Loucy (cell line): ENCODE data around the gene RSBN1.

Source experiments
- CTCF ChIP-seq: fragments of 200-600 bp; sonication (generic); conservative IDR thresholded peaks from 2 replicates; pipeline ENCODE4 v1.5.1; 2014; ENCODE audit warnings: mild to moderate bottlenecking, antibody characterized with exemption, low read length
- EZH2phosphoT487 ChIP-seq: fragments of 200-600 bp; IDR thresholded peaks from 2 replicates; pipeline ENCODE4 v1.6.1; 2018; ENCODE audit warnings: antibody characterized with exemption, mild to moderate bottlenecking, moderate library complexity, borderline replicate concordance

- TF ChIP-seq CTCF, result peak; percentile 67
- TF ChIP-seq EZH2phosphoT487, result no peak
Observed at GRCh38 chr1:113835686-113836290, 23.5 kb upstream of the RSBN1 start.
